ENCODE results near the gene LUC7L3. TPM values are rescaled to one million over a fixed set of nuclear protein-coding genes. Genes with fewer than 3 reads are reported as not detected.
A peak's percentile ranks its signal among the peaks of the same experiment; 100 is the strongest.

LUC7L3 gene
- total RNA-seq, 1 experiment from 2014 or later, result 136 TPM

- no peaks in the 10 kb centered on the region for H3K9me3 ChIP-seq (ENCODE audit: control insufficient read depth, insufficient read depth, low read depth, low read length)
- DNase-seq (ENCODE audit: low read depth, low spot score) (no peak), ATAC-seq (0 out of 2 replicates have a peak, but pooled peaks have one; percentile 43)
- H3K4me3 ChIP-seq (ENCODE audit: low read depth in 2 of 2, low read length in 2 of 2), result no peak overlapping the region
- no TSS peak for BruUV-seq (replicated peaks)
- intact Hi-C loops (cut with micrococcal nuclease; ENCODE audit: unreplicated experiment), result no loop called here
- no peaks in the 10 kb centered on the region for H3K36me3 ChIP-seq (ENCODE audit: control insufficient read depth, insufficient read depth, low read length)
- POLR2A ChIA-PET, result no interaction called here
- CTCF ChIA-PET, result no interaction called here
- no peaks in the 10 kb centered on the region for H3K27me3 ChIP-seq (ENCODE audit: control insufficient read depth, insufficient read depth, low read length)
- in situ Hi-C loops (cut with HindIII; ENCODE audit: low pct_unique_long_range_greater_than_20kb, low sequenced_read_pairs), result no loop called here
- H3K27ac ChIP-seq (ENCODE audit: low read length), result no peak overlapping the region
- TF ChIP-seq POLR2AphosphoS5 (IDR thresholded peaks at IDR 0.05; ENCODE audit: low read depth, low read length), result no peak
- TF ChIP-seq TCF7L2 (IDR thresholded peaks at IDR 0.05; ENCODE audit: low read depth, low read length), result no peak
- no peak for TF ChIP-seq SIN3A (IDR thresholded peaks at IDR 0.05; ENCODE audit: borderline replicate concordance, insufficient read depth, low read depth, low read length)
- no peak for TF ChIP-seq CTCF (IDR thresholded peaks at IDR 0.05)
- no peak for TF ChIP-seq REST (IDR thresholded peaks at IDR 0.05; ENCODE audit: insufficient read depth in 1 of 2, low read depth in 2 of 2, low read length in 1 of 2)
- H3K4me1 ChIP-seq (ENCODE audit: control insufficient read depth, insufficient read depth, low read length), result no peaks in the 10 kb centered on the region
Observed at GRCh38 chr17:50767030-50767429, 47.6 kb downstream of the LUC7L3 start.

- intact Hi-C loops (cut with micrococcal nuclease; ENCODE audit: unreplicated experiment) (no loop called here), in situ Hi-C loops (cut with HindIII; ENCODE audit: low pct_unique_long_range_greater_than_20kb, low sequenced_read_pairs) (no loop called here)
- H3K27ac ChIP-seq (ENCODE audit: low read length), result no peak within 1 kb of the TSS
- H3K4me1 ChIP-seq (ENCODE audit: control insufficient read depth, insufficient read depth, low read length), result no peaks in the 10 kb centered on the region
- TF ChIP-seq CTCF (IDR thresholded peaks at IDR 0.05) (no peak), SIN3A (IDR thresholded peaks at IDR 0.05; ENCODE audit: borderline replicate concordance, insufficient read depth, low read depth, low read length) (no peak), POLR2AphosphoS5 (IDR thresholded peaks at IDR 0.05; ENCODE audit: low read depth, low read length) (no peak), REST (IDR thresholded peaks at IDR 0.05; ENCODE audit: insufficient read depth in 1 of 2, low read depth in 2 of 2, low read length in 1 of 2) (no peak), TCF7L2 (IDR thresholded peaks at IDR 0.05; ENCODE audit: low read depth, low read length) (no peak)
- no peaks in the 10 kb centered on the region for H3K27me3 ChIP-seq (ENCODE audit: control insufficient read depth, insufficient read depth, low read length)
- no peak within 1 kb of the TSS for H3K4me3 ChIP-seq (ENCODE audit: low read depth in 2 of 2, low read length in 2 of 2)
- no peaks in the 10 kb centered on the region for H3K9me3 ChIP-seq (ENCODE audit: control insufficient read depth, insufficient read depth, low read depth, low read length)
- CTCF ChIA-PET, result no interaction called here
- no peaks in the 10 kb centered on the region for H3K36me3 ChIP-seq (ENCODE audit: control insufficient read depth, insufficient read depth, low read length)
- no peak for DNase-seq (ENCODE audit: low read depth, low spot score)
- ATAC-seq, result no peak
- POLR2A ChIA-PET, result no interaction called here
- BruUV-seq (replicated peaks), result no TSS peak
Observed at GRCh38 chr17:50767446-50767845, 48.0 kb downstream of the LUC7L3 start, which contains the start of gene ANKRD40CL. ANKRD40CL (minus strand) TSS chr17:50767518; CDS start chr17:50766913, 605 bp downstream.

Measured in Panc1 (cell line).